Ammon's horn (tissue), 1 donor: ENCODE data around the gene DACT2.
"Not testable (repeated sequence)": the region's sequence is repeated elsewhere in the genome, so short reads cannot be mapped to it uniquely, and the experiment has no call there.

Experiments
- DNase-seq: peaks from one replicate; pipeline ENCODE4 v3.0.0-alpha.2; 2016; ENCODE audit warnings: low spot score

DACT2 gene

DNA sequence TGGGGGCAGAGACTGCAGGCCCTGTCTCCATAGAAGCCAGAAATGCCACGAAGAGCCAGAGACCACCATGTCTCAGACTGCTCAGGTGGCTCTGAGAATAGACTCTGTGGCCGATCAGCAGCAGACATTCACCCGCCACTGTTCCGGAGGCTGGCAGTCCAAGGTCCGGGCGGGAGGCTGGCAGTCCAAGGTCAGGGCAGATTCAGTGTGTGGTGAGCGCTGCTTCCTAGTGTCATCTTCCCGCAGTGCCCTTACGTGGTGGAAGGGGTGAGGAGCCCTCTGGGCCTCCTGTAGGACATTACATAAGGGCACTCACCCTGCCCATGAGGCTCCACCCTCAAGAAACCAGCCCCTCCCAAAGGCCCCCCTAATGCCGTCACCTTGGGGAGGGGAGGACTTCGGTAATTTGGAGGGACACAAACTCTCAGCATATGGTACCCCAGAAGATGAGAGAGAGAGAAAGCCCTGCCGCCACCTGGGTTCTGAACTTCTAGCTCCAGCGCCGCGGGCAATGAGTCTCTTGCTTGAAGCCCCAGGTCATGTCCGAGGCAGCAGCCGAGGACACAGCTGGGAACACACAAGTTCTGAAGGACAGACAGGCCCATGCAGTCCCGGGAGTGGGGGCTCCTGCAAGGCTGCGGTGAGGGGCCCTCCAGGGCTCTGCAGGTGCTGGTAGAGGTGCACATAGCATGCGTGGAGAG, 36.4 kb downstream of the DACT2 start:
- DNase-seq, result no peak

DNA sequence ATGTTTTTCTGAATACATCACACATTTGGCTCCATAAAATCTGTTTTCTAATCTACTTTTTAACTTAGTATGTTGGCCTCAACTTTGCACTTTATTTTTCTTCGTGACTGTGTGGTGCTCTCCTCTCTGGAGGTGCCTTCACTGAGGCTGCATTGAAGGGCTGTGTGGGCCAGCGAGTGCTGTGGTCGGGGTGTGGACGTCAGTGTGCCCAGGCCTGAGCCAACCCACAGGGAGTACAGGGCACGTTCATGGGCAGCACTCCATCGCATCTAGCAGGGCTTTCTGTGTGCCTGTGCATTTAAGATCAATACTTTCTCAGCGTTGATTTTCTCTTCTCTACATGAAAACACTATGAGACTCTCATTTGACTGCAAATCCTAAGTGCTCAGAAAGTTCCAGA, 37.8 kb downstream of the DACT2 start:
- no peak for DNase-seq

DNA sequence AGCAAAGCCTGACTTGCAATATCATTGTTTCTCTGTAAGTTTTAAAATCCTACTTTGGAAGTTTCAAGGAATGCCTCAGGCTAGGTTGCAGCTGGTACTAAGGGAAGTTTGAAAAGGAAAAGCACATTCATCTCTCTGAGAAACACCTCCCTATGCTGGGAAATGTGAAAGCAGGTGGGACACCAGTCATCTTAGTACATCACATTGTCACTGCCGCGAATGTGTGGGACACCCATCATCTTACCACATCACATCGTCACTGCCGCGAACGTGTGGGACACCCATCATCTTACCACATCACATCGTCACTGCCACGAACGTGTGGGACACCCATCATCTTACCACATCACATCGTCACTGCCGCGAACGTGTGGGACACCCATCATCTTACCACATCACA, 38.3 kb downstream of the DACT2 start:
- not testable (repeated sequence) for DNase-seq

DNA sequence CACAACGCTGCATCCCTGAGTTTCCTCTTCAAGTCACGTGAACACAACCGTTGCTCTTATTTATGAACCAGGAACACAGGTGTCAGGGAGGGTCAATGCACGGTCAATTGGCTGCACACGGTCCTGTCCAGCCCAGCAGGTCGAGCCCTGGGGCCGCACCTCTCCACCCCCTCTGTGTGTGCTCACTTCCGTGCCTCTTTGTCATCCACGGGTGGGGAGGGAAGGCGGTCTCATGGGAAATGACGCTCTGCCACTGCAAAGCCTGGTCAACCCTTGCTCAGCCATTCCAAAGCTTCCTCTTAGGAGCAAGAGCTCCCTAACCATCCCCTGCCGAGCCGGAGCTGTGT, 38.7 kb downstream of the DACT2 start:
- DNase-seq, result no peak

DNA sequence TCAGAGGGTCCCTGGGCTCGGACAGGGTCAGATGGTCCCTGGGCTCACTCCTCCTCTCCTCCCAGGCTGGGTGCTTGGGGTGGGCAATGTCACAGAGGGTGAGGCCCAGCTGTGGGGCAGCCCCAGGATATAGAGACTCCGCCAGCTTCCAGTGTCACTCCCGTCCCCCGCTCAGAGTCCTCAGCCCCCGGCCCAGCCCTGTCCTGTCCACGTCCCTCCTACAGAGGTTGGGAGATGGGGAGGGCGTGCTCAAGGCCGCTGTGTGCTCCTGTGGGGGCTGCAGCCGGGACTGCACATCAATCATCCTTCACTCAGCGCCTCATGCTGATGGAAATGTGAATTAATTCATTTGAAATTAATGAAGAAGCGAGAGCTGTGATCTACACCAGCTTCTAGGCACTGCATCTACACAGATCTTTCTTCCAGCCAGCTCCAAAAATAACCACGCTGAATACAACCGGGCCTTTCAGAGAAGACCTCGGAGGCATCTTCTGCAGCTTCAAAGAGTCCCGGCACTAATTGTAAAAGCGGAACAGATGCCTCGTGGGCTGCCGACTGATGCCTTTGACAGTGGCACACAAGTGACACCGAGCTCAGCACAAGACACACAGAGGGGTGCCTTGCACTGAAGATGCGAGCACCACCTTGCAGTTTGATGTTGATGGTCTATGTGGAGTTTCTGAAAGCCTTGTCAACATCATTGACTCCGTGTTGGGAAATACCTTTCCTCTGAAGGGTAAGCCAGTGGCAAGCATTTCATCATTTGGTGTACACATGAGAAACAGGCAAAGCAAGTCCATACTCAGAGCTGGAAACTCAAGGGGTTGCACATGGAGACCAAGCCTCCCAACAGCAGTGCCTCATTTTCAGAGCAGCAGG, 39.3 kb downstream of the DACT2 start:
- peak; percentile 21 for DNase-seq

DNA sequence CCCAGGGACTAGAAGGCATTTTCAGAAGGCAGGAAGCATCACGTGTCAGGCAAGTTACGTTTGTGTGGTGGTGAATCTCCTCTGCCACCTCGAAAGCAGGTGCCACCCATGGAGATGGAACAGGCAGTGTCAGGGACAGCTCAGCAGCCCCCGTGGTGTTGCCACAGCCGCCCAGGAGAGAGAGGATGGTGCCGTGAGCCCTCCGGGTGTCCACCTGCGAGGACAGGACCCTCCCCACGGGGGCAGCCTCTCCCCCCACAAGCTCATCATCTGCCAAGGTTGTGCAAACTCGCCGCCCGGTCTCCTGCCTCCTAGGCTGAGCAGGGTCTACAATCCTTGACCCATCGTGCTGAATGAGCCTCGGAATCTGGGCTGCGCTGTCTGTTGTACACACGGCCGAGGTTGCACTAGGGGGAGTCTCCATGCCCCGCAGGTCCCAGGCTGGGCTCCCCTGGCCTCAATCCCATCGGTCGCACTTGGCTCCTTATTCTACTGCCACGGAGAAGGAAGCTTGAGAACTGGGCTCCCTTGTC, 40.1 kb downstream of the DACT2 start:
- DNase-seq, result no peak

DNA sequence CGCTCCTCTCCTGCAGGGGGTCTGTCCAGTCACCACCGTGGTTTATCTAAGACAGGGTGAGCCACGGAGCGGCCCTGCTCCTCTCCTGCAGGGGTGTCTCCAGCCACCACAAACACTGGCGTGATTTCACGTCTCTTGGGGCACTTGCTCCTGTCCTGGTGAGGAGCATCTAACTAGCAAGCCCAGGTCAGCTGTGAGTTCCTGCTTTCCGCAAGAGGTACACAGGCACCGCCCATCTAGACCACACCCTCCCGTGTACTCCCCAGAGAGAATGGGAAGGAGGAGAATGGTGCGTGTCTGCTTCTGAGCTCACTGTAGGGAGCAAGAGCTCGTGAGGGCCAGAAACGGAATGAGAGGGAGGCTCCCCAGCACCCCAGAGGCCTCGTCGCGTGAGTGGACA, 40.7 kb downstream of the DACT2 start:
- DNase-seq, result no peak

DNA sequence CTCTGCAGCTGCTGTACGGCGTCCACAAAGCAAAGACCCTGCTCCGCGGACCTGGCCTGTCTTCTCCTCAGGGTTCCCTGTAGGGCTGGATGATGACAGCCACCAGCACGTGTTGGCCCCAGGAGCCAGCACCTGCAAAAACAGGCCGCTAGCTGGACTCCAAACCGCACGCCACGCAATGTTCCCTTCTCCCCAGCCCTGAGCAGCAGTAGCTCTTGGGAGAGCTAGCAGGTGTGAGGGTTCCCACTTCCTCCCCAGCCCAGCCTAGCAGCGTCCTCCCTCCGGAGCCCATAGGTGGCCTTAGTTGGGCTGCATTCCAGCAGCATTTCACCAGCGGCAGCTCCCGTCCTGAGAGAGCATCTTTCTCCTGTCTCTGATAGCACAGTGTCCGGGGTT, 42.3 kb downstream of the DACT2 start:
- DNase-seq, result no peak

DNA sequence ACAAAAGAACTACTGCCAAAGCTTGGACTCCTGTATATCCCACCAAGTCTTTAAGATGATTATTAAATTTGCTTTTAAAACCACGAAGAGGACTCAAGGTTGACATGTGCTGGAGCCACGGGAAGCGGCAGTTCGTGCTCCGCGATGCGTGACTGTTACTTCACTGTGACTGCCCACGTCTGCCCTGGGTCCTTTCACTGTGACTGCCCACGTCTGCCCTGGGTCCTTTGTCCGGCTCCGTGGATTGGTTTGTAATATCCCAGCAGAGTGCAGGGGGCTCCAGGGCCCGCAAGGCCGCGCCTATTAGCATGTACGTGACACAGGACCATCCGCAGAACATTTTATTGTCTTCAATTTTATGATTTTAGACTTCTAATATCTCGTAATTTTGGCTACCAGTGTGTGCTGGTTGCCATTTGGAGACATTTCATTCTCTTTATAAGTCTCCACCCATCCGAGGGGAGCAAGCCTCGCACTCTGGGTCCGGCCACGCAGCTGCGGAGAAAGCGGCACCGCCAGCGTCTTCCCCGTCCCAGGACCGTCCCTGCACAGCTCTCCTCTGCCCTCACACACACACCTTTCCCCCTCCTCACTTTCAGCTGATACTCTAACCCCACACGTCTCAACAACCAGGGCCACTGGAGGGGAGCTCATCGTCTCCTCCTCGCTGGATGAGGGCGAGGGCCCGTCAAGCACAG, 42.9 kb downstream of the DACT2 start:
- DNase-seq, result no peak

DNA sequence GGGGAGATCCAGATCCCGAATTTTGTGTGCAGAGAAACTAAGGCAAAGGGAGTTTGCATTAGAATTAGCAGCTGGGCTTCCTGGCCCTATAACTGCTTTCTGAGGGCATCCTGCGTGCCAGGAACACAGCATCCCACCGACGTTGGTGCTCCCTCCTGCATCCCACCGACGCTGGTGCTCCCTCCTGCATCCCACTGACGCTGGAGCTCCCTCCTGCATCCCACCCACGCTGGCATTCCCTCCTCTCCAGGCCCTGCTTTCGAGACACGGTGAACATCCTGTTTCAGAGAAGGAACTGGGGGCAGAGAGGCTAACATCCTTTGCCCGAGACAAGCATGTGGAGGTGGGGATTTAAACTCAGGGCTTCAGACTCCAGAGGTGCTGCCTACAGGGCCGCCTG, 44.4 kb downstream of the DACT2 start:
- DNase-seq, result no peak

DNA sequence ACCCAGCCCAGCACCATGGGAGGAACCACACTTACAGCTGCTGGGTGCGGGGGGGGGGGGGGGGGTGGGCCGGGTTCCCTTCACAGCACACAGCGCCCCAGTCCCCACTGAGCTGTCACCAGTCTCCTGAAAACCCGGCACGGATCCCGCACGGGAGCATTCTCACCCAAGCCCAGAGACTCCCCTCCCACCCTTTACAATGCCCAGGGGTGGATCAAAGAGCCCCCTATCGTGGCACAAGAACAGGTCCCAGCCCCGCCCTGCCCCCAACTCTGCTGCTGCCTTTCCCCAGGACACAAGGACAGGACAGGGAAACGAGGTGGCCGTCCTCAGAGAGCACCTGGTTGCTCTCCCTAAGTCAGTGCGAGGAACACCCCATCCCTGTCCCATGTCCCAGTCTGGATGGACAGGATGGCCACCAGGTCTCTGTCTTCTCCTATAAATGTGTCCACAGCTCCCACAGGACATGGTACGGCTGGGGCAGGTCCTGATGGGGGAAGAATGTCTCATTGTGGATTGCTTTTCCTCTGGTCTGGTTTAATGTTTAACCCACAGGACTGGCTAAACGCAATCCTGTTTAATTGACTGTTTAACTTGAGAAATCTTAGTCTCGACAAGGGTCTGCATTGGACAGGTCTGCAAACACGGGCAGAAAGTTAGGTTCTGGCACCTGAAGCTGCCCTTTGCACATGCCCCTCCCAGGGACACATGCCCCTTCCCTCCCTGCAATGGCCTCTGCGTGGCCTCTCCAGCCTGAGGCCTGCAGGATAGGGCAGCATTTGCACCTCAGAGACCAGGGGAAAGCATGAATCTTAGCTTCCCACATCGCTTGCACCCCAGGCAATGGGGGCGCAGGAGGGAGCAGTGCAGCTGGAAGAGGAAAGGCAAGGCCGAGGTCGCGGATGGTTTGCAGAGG, 45.3 kb downstream of the DACT2 start:
- DNase-seq, result no peak

DNA sequence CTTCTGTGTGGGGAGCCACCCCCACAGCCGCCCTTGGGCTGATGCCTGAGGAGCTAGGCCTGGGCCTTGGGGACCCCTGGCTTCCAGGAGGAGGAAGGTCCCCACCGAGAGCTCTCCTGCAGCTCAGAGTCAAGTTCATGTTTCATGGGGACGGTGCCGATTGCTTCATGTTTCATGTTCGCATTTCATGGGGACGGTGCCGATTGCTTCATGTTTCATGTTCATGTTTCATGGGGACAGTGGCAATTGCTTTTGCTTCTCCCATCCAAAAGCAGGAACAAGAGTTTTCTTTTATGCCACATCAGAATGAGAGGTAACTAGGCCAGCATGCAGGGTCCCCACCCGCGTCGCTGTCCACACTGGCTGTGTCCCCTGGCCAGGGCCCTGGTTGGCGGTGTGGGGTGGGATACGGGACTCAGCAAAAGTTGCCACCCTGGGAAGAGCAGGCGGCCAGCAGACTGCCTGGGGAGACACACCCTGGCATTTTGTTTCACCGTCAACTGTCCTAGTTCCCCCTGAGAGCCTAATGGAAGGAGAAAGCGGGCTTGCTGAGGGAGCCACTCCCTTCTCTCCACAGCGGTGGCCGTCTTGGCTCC, 46.0 kb downstream of the DACT2 start:
- DNase-seq, result no peak

DNA sequence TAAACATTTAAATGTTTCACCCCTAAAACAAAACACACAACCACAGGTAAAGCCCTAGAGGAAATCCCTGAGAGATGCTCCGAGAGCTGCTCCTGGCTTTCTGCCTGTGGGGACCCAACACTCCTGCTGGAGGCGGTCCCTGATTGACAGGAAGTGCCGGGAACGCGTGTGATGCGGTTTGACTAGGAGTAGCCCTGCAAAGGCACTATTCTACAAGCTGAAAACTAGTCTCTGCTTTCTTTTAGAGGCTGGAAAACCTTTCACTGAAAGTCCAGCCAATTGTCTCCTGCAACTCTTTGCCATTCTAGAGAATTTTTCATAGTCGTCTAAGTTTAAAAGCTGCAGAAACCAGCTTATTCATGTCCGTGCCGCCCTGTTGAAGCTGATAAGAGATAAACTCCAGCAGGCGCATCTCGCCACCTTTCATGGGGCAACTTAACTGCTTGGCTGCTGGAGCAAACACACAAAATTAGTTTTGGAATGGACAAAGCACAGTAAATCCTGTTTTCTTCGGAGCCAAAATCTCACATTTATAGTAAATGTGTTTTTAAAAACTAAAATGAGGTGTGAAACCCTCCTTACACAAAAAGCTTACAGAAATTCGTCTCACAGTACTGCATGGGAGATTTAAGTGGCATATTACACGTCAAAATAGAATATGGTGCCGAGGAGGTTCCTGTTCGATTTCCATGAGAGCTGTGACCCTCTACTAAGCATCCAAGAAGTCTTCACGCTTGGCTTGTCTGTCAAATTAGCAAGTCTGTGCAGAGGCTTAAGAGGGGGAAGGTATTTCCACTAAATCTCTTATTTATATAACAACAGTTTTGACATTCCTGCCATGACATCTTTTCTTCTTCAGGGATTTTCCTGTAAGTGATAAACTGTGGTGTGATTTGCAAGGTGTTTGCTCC, 46.9 kb downstream of the DACT2 start:
- no peak for DNase-seq

DNA sequence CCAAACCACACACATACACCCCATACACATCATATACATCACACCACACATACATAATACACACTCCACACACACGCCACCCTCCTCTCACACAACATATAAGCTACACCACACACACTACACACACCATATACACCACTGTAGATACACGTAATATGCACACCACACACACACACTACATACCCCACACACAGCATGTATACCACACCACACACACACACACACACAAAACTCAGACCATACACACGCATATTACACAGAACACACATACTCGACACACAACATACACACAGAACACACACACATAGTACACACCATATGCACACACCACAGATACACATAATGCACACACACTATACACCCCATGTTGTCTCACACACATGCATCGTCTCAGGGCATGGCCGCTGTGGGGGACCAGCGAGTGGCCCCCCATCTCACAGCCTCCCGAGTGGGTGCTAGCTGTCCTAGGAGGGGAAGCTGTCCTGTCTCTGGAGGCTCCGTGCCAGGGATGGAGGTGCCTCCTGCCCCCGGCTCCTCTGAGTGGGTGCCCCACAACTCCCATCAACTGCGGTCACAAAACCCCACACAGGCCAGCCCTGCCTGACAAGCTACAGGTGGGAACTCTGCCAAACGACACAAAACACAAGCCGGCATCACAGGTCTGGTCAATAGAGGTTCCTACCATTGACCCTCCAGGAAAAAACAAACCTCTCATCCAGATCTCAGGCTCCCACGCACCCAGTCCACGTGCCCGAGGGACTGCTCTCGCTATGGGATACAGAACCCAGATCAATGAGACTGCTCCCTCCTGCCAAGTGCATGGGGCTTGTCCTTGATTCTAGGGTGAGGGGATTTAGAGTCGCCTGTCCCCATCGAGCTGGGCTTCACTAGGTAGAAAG, 49.1 kb downstream of the DACT2 start:
- DNase-seq, result no peak

DNA sequence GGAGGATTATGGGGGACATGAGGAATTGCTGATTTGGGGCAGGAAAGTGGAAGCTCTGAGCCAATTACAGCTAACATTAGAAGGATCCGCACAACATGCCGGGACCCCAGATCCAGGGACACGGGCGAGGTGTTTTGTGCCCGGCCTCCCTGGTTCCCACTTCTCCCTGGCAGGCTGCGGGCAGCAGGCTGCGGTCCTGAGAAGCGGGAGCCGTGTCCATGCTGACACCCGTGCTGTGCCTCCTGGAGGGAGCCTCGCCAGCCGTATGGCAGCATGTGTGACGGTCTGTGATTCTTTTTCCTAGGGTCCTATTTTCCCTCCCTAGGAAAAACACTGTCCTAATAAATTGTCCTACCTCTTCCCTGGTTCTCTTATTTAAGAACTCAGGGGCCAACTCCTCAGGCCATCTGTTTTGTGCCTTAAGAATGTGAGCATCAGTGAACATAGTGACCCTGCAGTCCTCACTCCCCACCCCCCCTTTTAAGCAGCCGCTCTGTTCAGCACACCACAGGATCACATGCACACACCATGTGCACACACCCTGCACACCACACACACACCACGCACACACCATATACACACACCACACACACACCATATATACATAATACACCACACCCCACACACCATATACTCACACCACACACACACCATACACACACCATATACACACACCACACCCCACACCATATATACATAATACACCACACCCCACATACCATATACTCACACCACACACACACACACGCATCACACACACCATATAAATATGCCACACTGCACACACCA, 49.9 kb downstream of the DACT2 start:
- DNase-seq, result no peak

DNA sequence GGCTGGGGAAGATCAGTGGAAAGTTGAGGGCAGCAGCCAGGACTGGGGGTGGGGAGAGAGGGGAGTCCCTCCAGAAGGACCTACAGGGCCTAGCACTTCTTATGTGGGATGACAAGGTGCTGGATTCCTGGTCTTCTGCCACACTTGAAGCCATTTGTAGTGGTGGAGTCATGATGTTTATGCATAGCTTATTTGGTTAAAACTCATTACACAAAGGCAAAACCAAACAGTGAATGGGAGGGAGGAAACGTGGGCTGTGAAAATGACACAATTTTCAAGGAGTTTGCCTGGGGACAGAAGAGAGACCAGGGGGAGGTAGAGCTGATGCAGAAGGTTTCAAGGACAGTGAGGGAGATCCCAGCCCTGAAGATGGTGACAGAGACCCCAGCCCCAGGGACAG, 50.8 kb downstream of the DACT2 start:
- DNase-seq, result no peak

DNA sequence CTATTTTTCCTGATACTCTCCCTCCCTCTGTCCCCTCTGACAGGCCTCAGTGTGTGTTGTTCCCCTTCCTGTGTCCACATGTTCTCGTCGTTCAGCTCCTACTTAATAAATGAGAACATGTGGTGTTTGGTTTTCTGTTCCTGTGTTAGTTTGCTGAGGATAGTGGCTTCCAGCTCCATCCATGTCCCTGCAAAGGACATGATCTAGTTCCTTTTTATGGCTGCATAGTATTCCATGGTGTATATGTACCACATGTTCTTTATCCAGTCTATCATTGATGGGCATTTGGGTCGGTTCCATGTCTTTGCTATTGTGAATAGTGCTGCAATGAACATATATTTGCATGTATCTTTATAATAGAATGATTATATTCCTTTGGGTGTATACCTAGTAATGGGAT, 51.8 kb downstream of the DACT2 start:
- DNase-seq, result not testable (repeated sequence)
